CMK (cell line): Measurements from ENCODE around the gene FARS2.
"Not testable (repeated sequence)": the region's sequence is repeated elsewhere in the genome, so short reads cannot be mapped to it uniquely, and the experiment has no call there.

ENCODE experiments used
- DNase-seq: peaks from one replicate; pipeline ENCODE4 v3.0.0-alpha.2; 2010; ENCODE audit warnings: low read depth

Gene FARS2

GRCh38 chr6:5540370-5540769 lies 279.1 kb downstream of the FARS2 start:
- DNase-seq, result no peak

- DNase-seq, result no peak
Measured at GRCh38 chr6:5541025-5541424, 279.7 kb downstream of the FARS2 start.

- no peak for DNase-seq
Measured at GRCh38 chr6:5541751-5542432, 280.6 kb downstream of the FARS2 start.

GRCh38 chr6:5547556-5547955 lies 286.2 kb downstream of the FARS2 start:
- no peak for DNase-seq

- no peak for DNase-seq
Measured at GRCh38 chr6:5550631-5551030, 289.3 kb downstream of the FARS2 start.

- DNase-seq, result no peak
Measured at GRCh38 chr6:5552243-5552642, 290.9 kb downstream of the FARS2 start.

- no peak for DNase-seq
Measured at GRCh38 chr6:5553767-5554166, 292.5 kb downstream of the FARS2 start.

- no peak for DNase-seq
Measured at GRCh38 chr6:5554226-5554625, 292.9 kb downstream of the FARS2 start.

- no peak for DNase-seq
Measured at GRCh38 chr6:5556011-5556410, 294.7 kb downstream of the FARS2 start.

GRCh38 chr6:5557506-5557905 lies 296.2 kb downstream of the FARS2 start:
- DNase-seq, result no peak

GRCh38 chr6:5559651-5560050 lies 298.3 kb downstream of the FARS2 start:
- DNase-seq, result no peak

- DNase-seq, result no peak
Measured at GRCh38 chr6:5562277-5562676, 301.0 kb downstream of the FARS2 start.

- DNase-seq, result no peak
Measured at GRCh38 chr6:5563086-5563485, 301.8 kb downstream of the FARS2 start.

GRCh38 chr6:5564746-5565145 lies 303.4 kb downstream of the FARS2 start:
- DNase-seq, result not testable (repeated sequence)

- DNase-seq, result no peak
Measured at GRCh38 chr6:5565971-5566370, 304.7 kb downstream of the FARS2 start.

GRCh38 chr6:5566718-5567117 lies 305.4 kb downstream of the FARS2 start:
- DNase-seq, result no peak

- DNase-seq, result no peak
Measured at GRCh38 chr6:5567352-5567751, 306.0 kb downstream of the FARS2 start.

- no peak for DNase-seq
Measured at GRCh38 chr6:5567890-5568289, 306.6 kb downstream of the FARS2 start.

- DNase-seq, result no peak
Measured at GRCh38 chr6:5569491-5569890, 308.2 kb downstream of the FARS2 start.

GRCh38 chr6:5570641-5571040 lies 309.3 kb downstream of the FARS2 start:
- DNase-seq, result no peak

GRCh38 chr6:5580736-5581581 lies 319.6 kb downstream of the FARS2 start:
- no peak for DNase-seq

- no peak for DNase-seq
Measured at GRCh38 chr6:5582762-5583161, 321.4 kb downstream of the FARS2 start.

GRCh38 chr6:5583528-5583927 lies 322.2 kb downstream of the FARS2 start:
- DNase-seq, result no peak

- DNase-seq, result no peak
Measured at GRCh38 chr6:5584078-5584482, 322.8 kb downstream of the FARS2 start.
